GM23338 (cell line): ENCODE measurements around the gene AKAP13. TPM values are rescaled to one million over a fixed set of nuclear protein-coding genes. Genes with fewer than 3 reads are reported as not detected.

Experiments used
- ATAC-seq: fragments of 200-7000 bp; cut with Tn5 transposase; 3 replicates; pipeline ENCODE4 v1.9.1; 2020
- DNase-seq: peaks from one replicate; pipeline ENCODE4 v3.0.0-alpha.2; 2015; ENCODE audit warnings: low spot score
- H2AFZ ChIP-seq: fragments of 200-600 bp; sonication (generic); 2 replicates; pipeline ENCODE4 v1.8.0; 2016; ENCODE audit warnings: antibody characterized with exemption, mild to moderate bottlenecking, moderate library complexity
- H3F3A ChIP-seq: fragments of 200-600 bp; sonication (generic); replicated peaks from 2 replicates; pipeline ENCODE4 v1.8.0; 2017; ENCODE audit warnings: antibody characterized with exemption, mixed run types, low read depth
- H3K27ac ChIP-seq: fragments of 200-600 bp; sonication (generic); 2 replicates; pipeline ENCODE4 v1.6.1; 2016; ENCODE audit warnings: low read depth
- H3K27me3 ChIP-seq: fragments of 200-600 bp; sonication (generic); 2 replicates; pipeline ENCODE4 v1.8.0; 2016; ENCODE audit warnings: mild to moderate bottlenecking, mixed run types, moderate library complexity; ENCODE audit not compliant: insufficient read depth
- H3K36me3 ChIP-seq: fragments of 200-600 bp; sonication (generic); 2 replicates; pipeline ENCODE4 v1.8.0; 2016; ENCODE audit warnings: mild to moderate bottlenecking; ENCODE audit not compliant: insufficient read depth
- H3K4me1 ChIP-seq: fragments of 200-600 bp; sonication (generic); 2 replicates; pipeline ENCODE4 v1.8.0; 2016; ENCODE audit warnings: mild to moderate bottlenecking, moderate library complexity; ENCODE audit not compliant: insufficient read depth
- H3K4me2 ChIP-seq: fragments of 200-600 bp; sonication (generic); 2 replicates; pipeline ENCODE4 v1.7.1; 2017; ENCODE audit warnings: mixed run types
- H3K4me3 ChIP-seq: fragments of 200-600 bp; sonication (generic); 2 replicates; pipeline ENCODE4 v1.6.1; 2016; ENCODE audit warnings: mixed run types
- H3K79me2 ChIP-seq: fragments of 200-600 bp; sonication (generic); replicated peaks from 2 replicates; pipeline ENCODE4 v1.8.0; 2017; ENCODE audit warnings: mild to moderate bottlenecking; ENCODE audit not compliant: insufficient read depth
- H3K9me2 ChIP-seq: fragments of 200-600 bp; sonication (generic); 2 replicates; pipeline ENCODE4 v1.8.0; 2017; ENCODE audit not compliant: insufficient read depth
- H4K20me1 ChIP-seq: fragments of 200-600 bp; sonication (generic); replicated peaks from 2 replicates; pipeline ENCODE4 v1.8.0; 2017; ENCODE audit warnings: mild to moderate bottlenecking; ENCODE audit not compliant: insufficient read depth
- H3K27ac Mint-ChIP-seq: 2 replicates; pipeline ENCODE4 v1.8.0; 2020; ENCODE audit warnings: inconsistent platforms, mild to moderate bottlenecking, moderate library complexity, mixed read lengths
- H3K27me3 Mint-ChIP-seq: 3 replicates; pipeline ENCODE4 v1.8.0; 2022; ENCODE audit warnings: low read depth, mild to moderate bottlenecking, moderate library complexity, mixed read lengths, inconsistent platforms; ENCODE audit not compliant: insufficient read depth, poor library complexity
- H3K36me3 Mint-ChIP-seq: 3 replicates; pipeline ENCODE4 v1.8.0; 2021; ENCODE audit warnings: low read depth, mild to moderate bottlenecking, inconsistent platforms, moderate library complexity, mixed read lengths
- H3K4me1 Mint-ChIP-seq: 3 replicates; pipeline ENCODE4 v1.8.0; 2020; ENCODE audit warnings: mild to moderate bottlenecking, inconsistent platforms, mixed read lengths
- H3K4me3 Mint-ChIP-seq: 3 replicates; pipeline ENCODE4 v1.8.0; 2021; ENCODE audit warnings: moderate library complexity, mild to moderate bottlenecking, inconsistent platforms, mixed read lengths
- H3K9me3 Mint-ChIP-seq: 3 replicates; pipeline ENCODE4 v1.8.0; 2020; ENCODE audit warnings: moderate library complexity, mild to moderate bottlenecking, inconsistent platforms, mixed read lengths
- CREB1 ChIP-seq: fragments of 250-450 bp; sonication (Bioruptor Pico); IDR thresholded peaks from 2 replicates; pipeline ENCODE4 v1.5.0; 2020; ENCODE audit warnings: low read depth, mild to moderate bottlenecking, moderate library complexity
- CTCF ChIP-seq, 2 experiments: fragments of 200-600 bp in 1 of 2; sonication (generic) in 1 of 2; conservative IDR thresholded peaks; 2 replicates each; pipeline versions ENCODE4 v1.5.1 to v1.6.1; 2016 to 2017; ENCODE audit warnings: antibody characterized with exemption in 2 of 2, low read depth in 2 of 2, mild to moderate bottlenecking in 2 of 2, moderate library complexity in 1 of 2
- ETS1 ChIP-seq: IDR thresholded peaks from 2 replicates; pipeline ENCODE4 v1.6.1; 2016; ENCODE audit warnings: antibody characterized with exemption
- EZH2 ChIP-seq: fragments of 200-600 bp; sonication (generic); IDR thresholded peaks from one replicate; pipeline ENCODE4 v1.8.0; 2017; ENCODE audit warnings: antibody characterized with exemption, mild to moderate bottlenecking, low read depth; ENCODE audit not compliant: unreplicated experiment
- EZH2phosphoT487 ChIP-seq: fragments of 200-600 bp; sonication (generic); IDR thresholded peaks from one replicate; pipeline ENCODE4 v1.8.1; 2018; ENCODE audit warnings: antibody characterized with exemption; ENCODE audit not compliant: unreplicated experiment
- JUNB ChIP-seq: IDR thresholded peaks from one replicate; pipeline ENCODE4 v1.6.1; 2016; ENCODE audit warnings: antibody characterized with exemption; ENCODE audit not compliant: unreplicated experiment
- NANOG ChIP-seq: IDR thresholded peaks from 2 replicates; pipeline ENCODE4 v1.6.1; 2016; ENCODE audit warnings: antibody characterized with exemption, borderline replicate concordance
- POLR2AphosphoS5 ChIP-seq: IDR thresholded peaks from 2 replicates; pipeline ENCODE4 v1.6.1; 2016; ENCODE audit warnings: antibody characterized with exemption, low read depth
- STAT1 ChIP-seq: IDR thresholded peaks from one replicate; pipeline ENCODE4 v1.6.1; 2016; ENCODE audit warnings: antibody characterized with exemption; ENCODE audit not compliant: unreplicated experiment
- ZNF114 ChIP-seq: fragments of 250-450 bp; sonication (Bioruptor Pico); IDR thresholded peaks from 2 replicates; pipeline ENCODE4 v1.5.0; 2020; ENCODE audit warnings: mild to moderate bottlenecking, moderate library complexity
- ZNF331 ChIP-seq: fragments of 250-450 bp; sonication (Bioruptor Pico); IDR thresholded peaks from 2 replicates; pipeline ENCODE4 v1.5.0; 2020; ENCODE audit warnings: low read depth, mild to moderate bottlenecking, moderate library complexity
- ZNF462 ChIP-seq: fragments of 250-450 bp; sonication (Bioruptor Pico); IDR thresholded peaks from 2 replicates; pipeline ENCODE4 v1.5.0; 2020; ENCODE audit warnings: mild to moderate bottlenecking, moderate library complexity
- polyA plus RNA-seq: library from polyadenylated mRNA; unstranded; fragments of >200 nt; fragmentation: Nextera tagmentation; extraction: Ambion mirVana; gene quantifications from 2 replicates; pipeline ENCODE4 v1.2.1, GENCODE V29; 2016
- total RNA-seq: library from RNA; depleted of rRNA; stranded (reverse); fragments of >200 nt; shearing (Covaris generic); gene quantifications from 2 replicates; pipeline ENCODE4 v1.2.3, GENCODE V29; 2014
- TF ChIP-seq, protein P1 (sequence below): IDR thresholded peaks from one replicate; pipeline ENCODE4 v1.6.1; 2018; ENCODE audit warnings: antibody characterized with exemption; ENCODE audit not compliant: unreplicated experiment

The AKAP13 gene
- total and polyA plus RNA-seq, 2 experiments from 2014 or later = 46.2 to 60.7 TPM

DNA sequence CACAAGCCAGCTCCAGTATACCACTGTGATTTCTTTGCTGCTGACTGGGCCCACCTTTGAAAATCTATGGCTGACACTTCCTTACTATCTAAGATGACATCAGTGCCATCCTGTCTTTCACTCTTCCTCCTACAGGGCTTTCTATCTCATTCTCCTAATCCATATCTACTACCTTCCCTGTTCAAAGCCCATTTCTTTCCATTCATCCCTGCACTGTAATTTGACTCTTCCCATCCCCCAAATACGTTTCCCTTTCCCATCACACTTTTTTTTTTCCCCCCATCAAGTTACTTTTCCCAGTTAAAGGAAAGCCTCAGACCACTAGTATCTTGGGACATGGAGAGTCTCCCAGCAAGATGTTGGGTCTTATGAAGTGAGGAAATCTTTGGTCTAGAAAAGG, 136.7 kb downstream of the AKAP13 start:
- Mint-ChIP-seq H3K4me1 (peaks cover 45% of the 10 kb centered on the region), H3K4me3 (no peak overlapping the region), H3K27me3 (peaks cover 2% of the 10 kb centered on the region), H3K27ac (peak overlapping the region; percentile 4), H3K9me3 (no peaks in the 10 kb centered on the region), H3K36me3 (no peaks in the 10 kb centered on the region)
- no peaks in the 10 kb centered on the region for H3K27me3 ChIP-seq
- 0 out of 2 replicates have a peak overlapping the region, but pooled peaks have one; percentile 31 for H3K4me2 ChIP-seq
- H3K27ac ChIP-seq = no peak overlapping the region
- no peaks in the 10 kb centered on the region for H3K9me2 ChIP-seq
- TF ChIP-seq EZH2phosphoT487 = no peak
- TF ChIP-seq CTCF (conservative IDR thresholded peaks at IDR 0.05; ENCODE audit: low read depth in 2 of 2) = no peak
- TF ChIP-seq, protein P1, sequence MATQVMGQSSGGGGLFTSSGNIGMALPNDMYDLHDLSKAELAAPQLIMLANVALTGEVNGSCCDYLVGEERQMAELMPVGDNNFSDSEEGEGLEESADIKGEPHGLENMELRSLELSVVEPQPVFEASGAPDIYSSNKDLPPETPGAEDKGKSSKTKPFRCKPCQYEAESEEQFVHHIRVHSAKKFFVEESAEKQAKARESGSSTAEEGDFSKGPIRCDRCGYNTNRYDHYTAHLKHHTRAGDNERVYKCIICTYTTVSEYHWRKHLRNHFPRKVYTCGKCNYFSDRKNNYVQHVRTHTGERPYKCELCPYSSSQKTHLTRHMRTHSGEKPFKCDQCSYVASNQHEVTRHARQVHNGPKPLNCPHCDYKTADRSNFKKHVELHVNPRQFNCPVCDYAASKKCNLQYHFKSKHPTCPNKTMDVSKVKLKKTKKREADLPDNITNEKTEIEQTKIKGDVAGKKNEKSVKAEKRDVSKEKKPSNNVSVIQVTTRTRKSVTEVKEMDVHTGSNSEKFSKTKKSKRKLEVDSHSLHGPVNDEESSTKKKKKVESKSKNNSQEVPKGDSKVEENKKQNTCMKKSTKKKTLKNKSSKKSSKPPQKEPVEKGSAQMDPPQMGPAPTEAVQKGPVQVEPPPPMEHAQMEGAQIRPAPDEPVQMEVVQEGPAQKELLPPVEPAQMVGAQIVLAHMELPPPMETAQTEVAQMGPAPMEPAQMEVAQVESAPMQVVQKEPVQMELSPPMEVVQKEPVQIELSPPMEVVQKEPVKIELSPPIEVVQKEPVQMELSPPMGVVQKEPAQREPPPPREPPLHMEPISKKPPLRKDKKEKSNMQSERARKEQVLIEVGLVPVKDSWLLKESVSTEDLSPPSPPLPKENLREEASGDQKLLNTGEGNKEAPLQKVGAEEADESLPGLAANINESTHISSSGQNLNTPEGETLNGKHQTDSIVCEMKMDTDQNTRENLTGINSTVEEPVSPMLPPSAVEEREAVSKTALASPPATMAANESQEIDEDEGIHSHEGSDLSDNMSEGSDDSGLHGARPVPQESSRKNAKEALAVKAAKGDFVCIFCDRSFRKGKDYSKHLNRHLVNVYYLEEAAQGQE = no peak
- no peak for TF ChIP-seq NANOG
- no peak for TF ChIP-seq ZNF331 (CRISPR knock-in tag)
- TF ChIP-seq ZNF462 = no peak
- TF ChIP-seq ZNF114 = no peak
- TF ChIP-seq CREB1 (CRISPR knock-in tag) = no peak
- TF ChIP-seq ETS1 = no peak
- TF ChIP-seq POLR2AphosphoS5 = no peak
- no peak for TF ChIP-seq STAT1
- TF ChIP-seq EZH2 = no peak
- no peak for TF ChIP-seq JUNB
- H4K20me1 ChIP-seq = no peaks in the 10 kb centered on the region; the same call in 1 of the 2 replicates
- ATAC-seq = peak; percentile 24; the same call in 2 of the 3 replicates
- no peak overlapping the region for H2AFZ ChIP-seq
- no peak for DNase-seq
- H3F3A ChIP-seq = no peaks in the 10 kb centered on the region
- peaks cover 40% of the 10 kb centered on the region for H3K4me1 ChIP-seq
- H3K4me3 ChIP-seq = 0 out of 2 replicates have a peak overlapping the region, but pooled peaks have one; percentile 10
- peaks cover 78% of the 10 kb centered on the region for H3K79me2 ChIP-seq
- no peaks in the 10 kb centered on the region for H3K36me3 ChIP-seq
